Brain pericyte (primary cell): Measurements from ENCODE around the gene NUP35.

ENCODE experiments used
- DNase-seq: peaks from one replicate; pipeline ENCODE4 v3.0.0-alpha.2; 2012; ENCODE audit warnings: low read depth, low spot score

Gene NUP35, protein sequence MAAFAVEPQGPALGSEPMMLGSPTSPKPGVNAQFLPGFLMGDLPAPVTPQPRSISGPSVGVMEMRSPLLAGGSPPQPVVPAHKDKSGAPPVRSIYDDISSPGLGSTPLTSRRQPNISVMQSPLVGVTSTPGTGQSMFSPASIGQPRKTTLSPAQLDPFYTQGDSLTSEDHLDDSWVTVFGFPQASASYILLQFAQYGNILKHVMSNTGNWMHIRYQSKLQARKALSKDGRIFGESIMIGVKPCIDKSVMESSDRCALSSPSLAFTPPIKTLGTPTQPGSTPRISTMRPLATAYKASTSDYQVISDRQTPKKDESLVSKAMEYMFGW

GRCh38 chr2:183124222-183124956 lies at the start of gene NUP35:
TSS of gene NUP35 (plus strand) at chr2:183124443. CDS start at chr2:183124458, 15 bp downstream.
- peak; percentile 79 for DNase-seq

GRCh38 chr2:183078163-183078463 lies 46.1 kb upstream of the NUP35 start:
- no peak for DNase-seq

GRCh38 chr2:183078464-183079138 lies 45.6 kb upstream of the NUP35 start, which contains the start of gene DUSP19:
TSS of gene DUSP19 (plus strand) at chr2:183078747. CDS start at chr2:183078934, 187 bp downstream.
- DNase-seq, result peak; percentile 86

GRCh38 chr2:183079139-183079775 lies 45.0 kb upstream of the NUP35 start:
- no peak for DNase-seq

GRCh38 chr2:183081911-183082310 lies 42.3 kb upstream of the NUP35 start:
- no peak for DNase-seq

- DNase-seq, result no peak
Measured at GRCh38 chr2:183088061-183088460, 36.2 kb upstream of the NUP35 start.

GRCh38 chr2:183089192-183089851 lies 34.9 kb upstream of the NUP35 start:
- no peak for DNase-seq

GRCh38 chr2:183091318-183091953 lies 32.8 kb upstream of the NUP35 start:
- no peak for DNase-seq

DNA sequence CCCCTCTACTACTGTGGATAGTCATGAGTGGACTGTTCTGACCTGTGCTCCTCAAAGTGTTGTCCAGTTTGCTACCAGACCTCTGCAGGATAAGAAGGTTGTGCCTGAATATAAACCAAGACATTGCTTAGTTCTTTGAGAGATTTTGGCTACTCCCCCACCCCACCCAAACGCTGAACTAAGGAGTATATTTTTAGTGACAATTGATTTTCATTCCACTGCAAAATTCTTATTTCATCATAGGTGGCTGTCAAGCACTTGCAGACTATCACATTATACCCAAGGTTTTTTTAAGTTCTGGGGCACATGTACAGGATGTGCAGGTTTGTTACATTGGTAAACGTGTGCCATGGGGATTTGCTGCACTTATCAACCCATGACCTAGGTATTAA lies 32.3 kb upstream of the NUP35 start:
- no peak for DNase-seq

DNA sequence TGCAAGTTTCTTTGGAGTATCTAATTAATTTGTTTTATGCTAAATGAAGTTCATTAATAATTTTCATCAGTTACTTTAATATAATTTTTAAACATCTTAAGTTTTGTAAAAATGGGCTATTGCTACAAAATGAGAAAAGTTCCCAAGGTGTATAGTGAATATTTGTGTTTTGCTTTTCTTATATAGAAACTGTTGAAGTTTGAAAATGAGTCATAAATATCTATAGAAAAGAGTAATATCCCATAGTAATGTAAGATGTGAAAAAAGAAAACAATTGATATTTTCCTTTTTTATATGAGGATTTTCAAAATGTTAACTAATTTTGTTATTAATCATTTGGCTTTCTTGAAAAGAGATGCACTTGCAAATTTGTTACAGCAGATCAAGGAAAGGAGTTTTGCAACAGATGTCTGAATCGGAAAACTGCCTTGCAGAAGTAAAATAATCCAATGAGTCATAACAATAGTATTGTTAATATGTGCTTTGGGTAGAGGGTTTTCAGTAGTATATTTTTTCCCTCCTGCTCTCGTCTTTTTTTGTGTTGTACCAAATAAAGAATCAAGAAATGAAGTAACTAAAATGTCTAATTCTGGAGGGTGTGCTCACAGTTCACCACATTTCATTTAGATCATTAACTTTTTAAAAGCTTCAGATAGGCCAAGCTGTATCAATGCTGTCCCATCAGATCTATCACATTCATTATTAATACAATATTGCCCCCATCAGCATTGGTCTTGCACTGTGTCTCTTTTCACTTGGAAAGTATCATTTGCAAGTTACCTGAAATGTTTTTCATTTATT lies 30.2 kb upstream of the NUP35 start:
- DNase-seq, result no peak

GRCh38 chr2:183105402-183106134 lies 18.7 kb upstream of the NUP35 start:
- DNase-seq, result no peak

- DNase-seq, result no peak
Measured at GRCh38 chr2:183112577-183112976, 11.7 kb upstream of the NUP35 start.

GRCh38 chr2:183113630-183114029 lies 10.6 kb upstream of the NUP35 start:
- DNase-seq, result no peak

- DNase-seq, result no peak
Measured at GRCh38 chr2:183117226-183117625, 7.0 kb upstream of the NUP35 start.

- DNase-seq, result no peak
Measured at GRCh38 chr2:183123117-183123958, 905 bp upstream of the NUP35 start.

DNA sequence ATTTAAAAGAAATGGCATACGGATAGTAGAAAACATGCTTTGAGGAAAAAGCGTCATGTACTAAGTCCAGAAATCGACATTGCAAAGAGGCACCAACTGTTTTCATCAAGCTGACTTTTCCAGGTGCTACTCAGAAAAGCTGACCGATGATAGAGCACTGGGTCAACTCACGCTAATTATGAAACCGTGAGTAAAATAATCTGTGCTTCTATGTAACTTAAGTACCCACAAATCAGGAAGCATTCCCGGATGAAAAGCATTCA lies 353 bp upstream of the NUP35 start:
- DNase-seq, result no peak

DNA sequence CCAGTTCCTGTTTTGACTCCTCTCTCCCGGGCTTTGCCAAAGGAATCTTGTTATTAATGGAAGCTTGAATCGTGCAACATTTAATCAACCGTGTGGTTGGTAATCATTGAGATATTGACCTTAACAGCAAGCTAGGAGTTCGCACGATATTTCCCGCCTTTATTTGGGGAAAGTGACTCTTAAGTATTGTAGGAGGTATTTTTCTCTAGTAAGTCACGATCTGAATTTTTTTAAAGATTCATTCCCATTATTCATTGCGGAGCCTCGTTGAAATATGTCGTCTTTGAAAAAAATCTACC lies 663 bp downstream of the NUP35 start:
- DNase-seq, result no peak

GRCh38 chr2:183125659-183126341 lies 1.6 kb downstream of the NUP35 start:
- DNase-seq, result no peak

DNA sequence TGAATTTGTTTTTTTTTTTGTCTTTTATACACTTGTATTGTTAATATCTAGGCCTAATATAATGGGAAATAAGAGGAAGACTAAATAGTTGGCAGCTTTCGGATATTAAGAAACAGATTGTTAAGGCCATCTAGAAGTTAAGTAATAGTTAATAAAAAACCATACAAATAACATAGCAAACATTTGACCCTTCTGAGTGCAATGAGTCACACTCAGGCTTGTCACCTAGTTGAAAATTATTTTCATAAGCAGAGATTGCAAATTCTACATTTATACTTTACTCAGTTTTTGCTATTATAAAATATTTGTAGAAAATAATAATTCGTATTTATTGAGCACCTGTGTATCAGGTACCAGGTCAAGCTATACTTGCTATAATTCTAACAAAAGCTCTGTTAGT lies 2.4 kb downstream of the NUP35 start:
- DNase-seq, result no peak
